GM21825 (cell line): Measurements from ENCODE around the gene E2F4.
A peak's percentile ranks its signal among the peaks of the same experiment; 100 is the strongest.

ENCODE experiments used
- ATAC-seq: cut with Tn5 transposase; IDR thresholded peaks from one replicate; pipeline ENCODE4 v1.9.1; 2021; ENCODE audit warnings: mild to moderate bottlenecking, moderate library complexity; ENCODE audit not compliant: unreplicated experiment

Gene E2F4

DNA sequence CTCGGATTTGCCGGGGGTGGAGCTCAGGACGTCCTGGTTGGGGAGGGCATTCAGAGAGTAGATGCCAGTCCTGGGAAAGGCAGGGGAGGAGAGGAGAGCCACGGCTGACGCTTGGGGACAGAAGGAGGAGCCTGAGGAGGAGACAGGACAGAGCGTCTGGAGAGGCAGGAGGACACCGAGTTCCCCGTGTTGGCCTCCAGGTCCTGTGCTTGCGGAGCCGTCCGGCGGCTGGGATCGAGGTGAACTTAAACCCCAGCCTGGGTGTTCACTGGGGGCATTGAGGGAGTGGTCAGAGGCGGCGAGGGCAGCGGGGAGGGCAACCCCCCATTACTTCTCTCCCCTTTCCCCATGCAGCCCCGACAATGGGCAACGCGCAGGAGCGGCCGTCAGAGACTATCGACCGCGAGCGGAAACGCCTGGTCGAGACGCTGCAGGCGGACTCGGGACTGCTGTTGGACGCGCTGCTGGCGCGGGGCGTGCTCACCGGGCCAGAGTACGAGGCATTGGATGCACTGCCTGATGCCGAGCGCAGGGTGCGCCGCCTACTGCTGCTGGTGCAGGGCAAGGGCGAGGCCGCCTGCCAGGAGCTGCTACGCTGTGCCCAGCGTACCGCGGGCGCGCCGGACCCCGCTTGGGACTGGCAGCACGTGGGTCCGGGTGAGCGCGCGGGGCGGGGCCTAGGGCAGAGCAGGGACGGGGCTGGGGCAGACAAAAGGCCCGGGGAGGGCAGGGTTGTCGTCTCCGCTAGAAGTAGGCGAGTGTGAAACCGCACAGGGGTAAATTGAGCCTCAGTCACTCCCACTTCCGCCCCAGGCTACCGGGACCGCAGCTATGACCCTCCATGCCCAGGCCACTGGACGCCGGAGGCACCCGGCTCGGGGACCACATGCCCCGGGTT is 17.9 kb upstream of the E2F4 start:
- peak; percentile 37 for ATAC-seq

DNA sequence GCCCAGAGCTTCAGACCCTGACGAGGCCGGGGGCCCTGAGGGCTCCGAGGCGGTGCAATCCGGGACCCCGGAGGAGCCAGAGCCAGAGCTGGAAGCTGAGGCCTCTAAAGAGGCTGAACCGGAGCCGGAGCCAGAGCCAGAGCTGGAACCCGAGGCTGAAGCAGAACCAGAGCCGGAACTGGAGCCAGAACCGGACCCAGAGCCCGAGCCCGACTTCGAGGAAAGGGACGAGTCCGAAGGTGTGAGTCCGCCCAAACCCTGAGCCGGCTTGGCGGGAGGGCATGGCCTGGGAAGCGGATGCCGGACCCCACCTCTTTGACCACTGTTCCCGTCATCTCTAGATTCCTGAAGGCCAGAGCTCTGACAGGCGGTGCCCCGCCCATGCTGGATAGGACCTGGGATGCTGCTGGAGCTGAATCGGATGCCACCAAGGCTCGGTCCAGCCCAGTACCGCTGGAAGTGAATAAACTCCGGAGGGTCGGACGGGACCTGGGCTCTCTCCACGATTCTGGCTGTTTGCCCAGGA is 17.2 kb upstream of the E2F4 start:
- ATAC-seq, result no peak

DNA sequence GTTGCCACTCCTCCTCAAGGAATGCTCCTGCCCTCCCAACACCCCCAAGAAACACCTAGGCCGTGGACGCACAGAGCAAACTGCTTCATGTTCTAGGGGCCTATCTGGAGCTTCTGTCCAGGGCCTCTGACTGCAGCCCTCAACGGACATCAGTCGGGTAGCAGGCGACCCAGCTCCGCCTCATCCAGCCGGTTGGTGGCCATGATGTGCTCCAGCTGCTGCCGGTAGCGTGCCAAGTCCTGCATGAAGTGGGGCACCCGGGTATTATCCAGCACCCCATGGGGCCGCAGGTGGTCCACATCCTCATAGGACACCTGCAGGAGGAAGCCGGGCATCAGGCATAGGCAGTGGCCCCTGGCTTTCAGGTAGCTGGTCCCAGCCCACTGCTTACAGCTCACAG is 15.3 kb upstream of the E2F4 start:
- ATAC-seq, result no peak

DNA sequence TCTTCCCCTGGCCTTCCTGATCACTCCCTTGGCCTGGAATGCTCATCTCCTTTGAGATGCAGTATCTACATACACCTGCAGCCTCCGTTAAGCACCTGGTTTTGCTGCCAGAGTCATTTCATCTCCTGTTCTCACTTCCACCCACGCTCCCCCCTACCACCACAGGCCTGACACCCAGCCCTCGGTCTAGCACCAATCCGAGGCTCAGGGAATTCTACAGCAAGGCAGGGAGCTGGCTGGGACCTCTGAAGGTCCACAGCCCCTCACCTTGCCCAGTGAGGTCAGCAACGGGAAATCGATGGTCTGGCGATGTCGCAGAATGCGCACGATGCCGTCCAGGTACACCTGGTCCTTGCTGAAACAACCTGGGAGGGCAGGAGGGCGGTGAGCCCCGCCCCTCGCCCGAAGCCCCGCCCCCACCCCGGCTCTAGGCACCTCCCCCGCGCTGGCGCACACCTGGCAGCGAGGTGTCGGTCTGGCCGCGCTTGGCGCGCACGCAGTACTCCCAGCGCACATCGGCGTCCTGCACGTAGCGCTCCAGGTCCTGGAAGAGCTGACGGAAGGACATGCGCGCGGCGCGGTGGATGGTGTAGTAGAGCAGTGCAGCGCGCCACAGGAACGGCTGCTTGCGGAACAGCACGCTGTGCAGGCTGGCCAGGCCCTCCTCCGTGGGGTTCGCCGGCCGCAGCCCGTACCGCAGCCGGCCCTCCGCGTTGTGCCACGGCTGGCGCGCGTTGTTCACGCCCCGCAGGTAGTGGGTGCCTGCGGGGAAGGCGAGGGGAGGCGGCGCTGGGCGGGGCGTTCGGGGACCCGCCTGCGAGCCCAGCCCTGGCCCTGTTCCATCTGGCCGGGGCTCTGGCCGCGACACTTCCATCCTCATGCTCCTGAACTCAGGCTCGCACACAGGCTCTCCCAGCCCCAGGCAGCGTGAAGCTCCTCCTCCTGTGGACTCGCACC is 13.9 kb upstream of the E2F4 start:
- ATAC-seq, result no peak

DNA sequence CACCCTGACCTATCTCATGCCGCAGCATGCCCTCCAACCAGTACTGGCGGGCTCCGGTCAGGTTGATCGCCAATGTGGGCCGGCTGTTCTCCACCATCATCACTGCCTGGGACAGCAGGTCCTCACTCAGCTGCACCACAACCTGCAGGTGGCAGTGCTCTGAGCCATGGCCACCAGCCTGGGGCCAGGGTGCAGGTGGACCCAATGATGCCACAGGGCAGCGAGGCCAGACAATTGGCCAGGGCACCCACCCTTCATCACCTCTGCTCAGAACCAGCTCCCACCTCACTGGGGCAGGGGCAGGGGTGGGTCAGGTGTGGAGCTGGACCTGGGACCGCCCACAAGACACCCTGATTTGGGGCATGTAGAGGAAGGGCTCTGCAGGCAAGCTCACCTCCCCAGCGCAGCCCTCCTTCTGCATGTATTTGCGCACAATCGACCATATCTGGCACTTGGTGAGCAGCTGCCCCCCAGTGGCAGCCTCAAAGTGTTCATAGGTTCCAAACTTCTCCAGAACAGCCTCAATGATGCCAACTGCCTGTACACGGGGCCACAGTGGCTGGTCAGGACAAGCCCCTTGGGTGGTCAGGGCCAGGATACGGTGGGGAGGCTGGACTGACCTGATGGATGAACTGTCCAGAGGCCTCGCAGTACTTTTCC is 12.4 kb upstream of the E2F4 start:
- no peak for ATAC-seq

DNA sequence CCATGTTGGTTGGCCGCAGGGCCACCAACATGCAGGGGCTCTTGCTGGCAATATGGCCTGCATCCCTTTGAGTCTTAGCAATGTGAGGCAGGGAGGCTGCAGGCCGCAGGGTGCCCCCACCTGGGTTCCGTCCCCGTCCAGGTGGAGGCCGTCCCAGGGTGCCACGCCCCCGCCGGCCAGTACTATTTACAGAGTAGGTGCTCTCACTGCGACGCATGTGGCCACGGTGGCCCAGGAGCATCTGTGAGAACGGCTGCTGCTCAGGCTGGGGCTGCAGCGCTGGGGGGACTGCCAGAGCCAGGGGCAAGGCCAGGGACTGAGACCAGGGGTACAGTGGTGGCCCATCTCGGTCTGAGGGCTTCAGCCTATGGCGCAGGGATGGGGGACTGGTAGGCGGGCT is 11.8 kb upstream of the E2F4 start:
- ATAC-seq, result no peak

DNA sequence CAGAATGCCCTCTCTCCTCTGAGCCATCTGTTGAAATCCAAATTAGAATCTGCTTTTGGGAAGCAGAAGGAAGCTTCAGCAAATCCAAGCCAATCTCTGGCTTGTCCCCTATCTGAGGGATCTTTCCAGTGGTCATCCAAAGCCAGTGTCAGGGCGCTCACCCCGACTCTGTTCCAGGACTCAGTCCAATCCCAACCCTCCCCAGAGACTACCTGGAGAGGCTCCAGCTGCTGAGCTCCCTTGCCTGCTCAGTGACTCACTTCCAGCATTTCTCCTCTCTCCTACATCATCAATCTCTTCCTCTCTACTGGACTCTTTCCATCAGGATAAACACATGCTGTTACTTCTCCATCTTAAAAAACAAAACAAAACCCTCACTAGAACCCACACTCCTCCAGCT is 10.6 kb upstream of the E2F4 start:
- ATAC-seq, result no peak

DNA sequence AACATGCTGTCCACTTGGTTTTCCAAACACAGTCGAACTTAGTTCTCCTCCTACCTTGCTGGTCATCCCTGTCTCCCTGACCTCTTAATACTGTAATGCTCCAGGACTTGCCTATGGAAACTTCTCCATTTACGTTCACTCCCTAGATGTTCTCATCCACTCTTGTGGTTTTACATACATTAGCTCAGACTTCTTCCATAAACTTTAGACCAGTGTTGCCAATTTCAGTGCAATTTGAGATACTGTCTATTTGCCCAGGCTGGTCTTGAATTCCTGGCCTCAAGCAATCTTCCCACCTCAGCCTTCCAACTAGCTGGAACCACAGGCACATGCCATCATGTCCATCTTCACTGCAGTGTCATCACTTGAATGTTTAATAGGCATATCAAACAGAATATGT is 9.7 kb upstream of the E2F4 start:
- no peak for ATAC-seq

DNA sequence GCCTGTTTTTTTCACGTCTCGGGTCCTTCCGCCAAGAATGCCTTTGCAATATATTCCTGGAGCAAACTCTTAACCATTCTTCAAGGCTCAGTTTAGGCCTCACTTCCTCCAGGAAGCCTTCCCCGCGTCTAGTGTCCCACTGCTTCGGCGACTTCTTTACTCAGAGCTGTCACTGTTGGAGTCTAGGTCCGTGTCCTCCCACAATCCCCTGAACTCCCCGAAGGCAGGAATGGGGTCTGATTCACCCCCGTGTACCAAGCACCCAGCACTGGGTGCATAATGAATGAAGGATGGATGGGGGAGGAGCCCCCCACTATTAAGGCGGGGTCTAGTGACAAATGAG is 8.7 kb upstream of the E2F4 start:
- ATAC-seq, result no peak

DNA sequence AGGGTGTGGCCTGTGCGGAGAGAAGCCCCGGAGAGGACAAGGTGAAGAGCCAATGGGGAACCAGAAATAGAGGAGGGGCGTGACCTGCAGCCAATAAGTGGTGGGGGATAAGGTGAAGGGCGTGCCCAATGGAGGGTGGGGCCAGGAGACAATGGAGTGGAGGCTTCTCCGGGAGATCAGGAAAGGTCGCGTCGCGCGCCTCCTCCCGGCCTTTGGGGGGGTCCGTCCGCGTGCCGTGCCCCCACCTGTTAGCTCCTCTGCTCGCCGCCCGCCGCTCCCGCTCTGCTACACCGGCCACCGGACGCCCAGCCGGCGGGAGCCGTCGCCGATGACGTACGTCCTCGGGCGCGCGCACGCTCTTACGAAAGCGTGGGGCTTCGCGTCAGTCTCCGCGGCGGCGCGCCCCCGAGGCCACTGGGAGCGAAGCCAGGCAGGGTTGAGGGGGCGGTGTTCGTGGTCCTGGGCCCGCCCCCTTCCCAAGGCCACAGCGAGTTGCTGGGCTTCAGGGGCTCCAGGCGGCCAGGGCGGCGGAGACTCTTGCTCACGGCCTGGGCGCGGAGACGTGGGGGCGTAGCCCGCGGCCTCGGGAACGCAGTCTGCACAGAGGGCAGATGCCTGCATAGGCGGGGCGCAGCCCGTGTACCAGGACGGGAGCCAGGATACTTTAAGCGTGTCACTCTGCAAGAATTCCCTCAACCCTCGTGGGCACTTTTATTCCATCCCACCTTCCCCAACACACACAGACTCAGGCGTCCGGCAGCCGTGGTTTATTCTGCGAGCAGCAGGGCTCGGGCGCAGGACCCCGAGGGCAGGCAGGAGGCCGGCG is 8.1 kb upstream of the E2F4 start, which contains the start of gene MATCAP1:
MATCAP1 (minus strand) TSS at position 337 of the 826 bp plus-strand sequence. CDS start 3,353 bp downstream, outside the sequence.
- peak; percentile 86 for ATAC-seq

DNA sequence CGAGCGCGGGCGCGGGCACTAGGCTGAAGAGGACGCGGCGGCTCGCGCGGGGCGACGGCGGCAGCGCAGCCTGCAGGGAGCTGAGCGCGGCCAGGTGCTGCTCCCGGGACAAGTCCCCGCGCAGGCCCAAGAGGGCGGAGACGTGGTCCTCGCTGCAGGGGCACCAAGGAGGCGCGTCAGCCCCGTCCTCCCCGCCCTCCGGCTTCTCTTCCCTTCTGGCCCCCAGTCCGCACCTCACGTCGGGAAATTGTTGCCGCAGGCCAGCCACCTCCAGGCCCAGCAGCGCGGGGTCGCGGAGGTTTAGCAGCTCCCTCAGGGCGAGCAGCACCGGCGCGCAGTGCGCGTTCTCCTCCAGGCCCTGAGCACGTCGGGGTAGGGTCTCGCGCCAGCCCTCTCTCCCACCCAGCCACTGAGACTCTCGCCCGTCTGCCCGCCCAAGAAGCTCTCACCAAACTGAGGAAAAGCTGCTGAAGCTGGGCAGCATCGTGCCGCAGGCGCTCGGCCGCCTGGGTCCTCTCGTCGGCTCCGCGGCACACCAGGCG is 7.4 kb upstream of the E2F4 start:
- peak; percentile 7 for ATAC-seq

DNA sequence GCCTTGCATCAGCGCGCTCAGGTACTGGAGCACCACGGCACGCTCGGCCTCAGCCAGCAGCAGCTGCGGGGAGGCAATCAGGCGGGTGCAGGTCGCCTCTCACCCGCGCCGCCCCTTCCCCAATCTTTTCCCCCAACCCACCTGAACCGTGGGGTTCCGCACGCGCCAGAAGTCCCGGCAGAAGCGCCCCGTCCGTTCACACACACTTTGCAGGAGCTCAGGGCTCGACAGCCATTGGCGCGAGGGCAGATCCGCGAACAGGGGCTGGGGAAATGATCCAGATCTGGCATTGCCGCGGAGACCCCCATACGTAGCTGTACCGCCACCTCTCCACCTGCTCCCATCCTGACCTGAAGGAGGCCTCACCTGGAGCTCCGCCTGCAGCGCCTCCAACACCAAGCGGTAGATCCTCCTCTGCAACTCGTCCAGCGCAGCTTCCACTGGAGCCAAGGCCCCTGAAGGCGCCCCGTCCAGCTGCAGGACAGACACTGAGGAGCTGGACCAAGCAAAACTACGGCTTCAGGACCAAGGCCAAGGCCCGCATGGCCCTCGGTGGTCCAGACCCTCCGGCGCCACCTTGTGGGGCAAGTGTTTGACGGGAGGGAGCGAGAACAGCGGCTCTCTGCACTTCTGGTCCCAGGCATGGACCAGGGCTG is 6.8 kb upstream of the E2F4 start:
- ATAC-seq, result no peak

DNA sequence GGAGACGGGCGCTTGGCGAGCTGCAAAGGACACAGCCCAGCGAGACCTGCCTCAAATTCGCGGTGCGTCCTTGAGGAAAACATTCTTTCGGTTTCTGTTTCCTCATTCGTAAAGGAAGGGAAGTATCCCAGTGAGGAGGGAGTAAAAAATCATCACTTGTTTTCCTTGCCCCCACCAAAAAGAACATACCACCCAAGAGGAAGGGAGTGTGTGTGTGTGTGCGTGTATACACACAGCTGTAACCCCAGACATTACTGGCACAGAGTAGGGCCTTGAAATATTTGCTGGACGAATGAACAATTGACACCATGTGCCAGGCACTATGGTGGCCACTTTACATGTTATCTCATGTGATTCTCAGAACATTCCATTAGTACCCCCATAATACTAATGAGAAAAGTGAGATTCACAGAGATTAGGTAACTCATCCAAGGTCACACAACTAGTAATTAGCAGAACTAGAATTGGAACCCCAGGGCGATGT is 6.3 kb upstream of the E2F4 start:
- ATAC-seq, result no peak

DNA sequence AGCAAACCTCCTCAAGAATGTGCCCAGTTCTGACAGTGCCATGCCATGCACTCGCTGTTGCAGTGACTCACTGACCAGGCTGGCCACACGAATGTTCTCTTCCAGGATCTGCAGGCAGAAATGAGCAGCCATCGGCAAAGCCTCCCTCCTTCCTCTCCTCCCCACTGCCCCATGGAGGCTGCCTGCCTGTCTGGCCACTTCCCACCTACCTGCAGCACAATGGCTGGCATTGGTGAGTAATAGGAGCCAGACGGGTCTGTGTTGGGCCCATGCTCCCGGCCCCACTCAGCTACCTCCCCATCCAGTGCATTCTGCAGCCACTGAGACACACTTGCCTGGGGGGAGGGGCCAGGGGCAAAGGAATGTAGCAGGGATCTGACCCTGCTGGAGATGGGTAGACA is 5.4 kb upstream of the E2F4 start:
- ATAC-seq, result no peak

DNA sequence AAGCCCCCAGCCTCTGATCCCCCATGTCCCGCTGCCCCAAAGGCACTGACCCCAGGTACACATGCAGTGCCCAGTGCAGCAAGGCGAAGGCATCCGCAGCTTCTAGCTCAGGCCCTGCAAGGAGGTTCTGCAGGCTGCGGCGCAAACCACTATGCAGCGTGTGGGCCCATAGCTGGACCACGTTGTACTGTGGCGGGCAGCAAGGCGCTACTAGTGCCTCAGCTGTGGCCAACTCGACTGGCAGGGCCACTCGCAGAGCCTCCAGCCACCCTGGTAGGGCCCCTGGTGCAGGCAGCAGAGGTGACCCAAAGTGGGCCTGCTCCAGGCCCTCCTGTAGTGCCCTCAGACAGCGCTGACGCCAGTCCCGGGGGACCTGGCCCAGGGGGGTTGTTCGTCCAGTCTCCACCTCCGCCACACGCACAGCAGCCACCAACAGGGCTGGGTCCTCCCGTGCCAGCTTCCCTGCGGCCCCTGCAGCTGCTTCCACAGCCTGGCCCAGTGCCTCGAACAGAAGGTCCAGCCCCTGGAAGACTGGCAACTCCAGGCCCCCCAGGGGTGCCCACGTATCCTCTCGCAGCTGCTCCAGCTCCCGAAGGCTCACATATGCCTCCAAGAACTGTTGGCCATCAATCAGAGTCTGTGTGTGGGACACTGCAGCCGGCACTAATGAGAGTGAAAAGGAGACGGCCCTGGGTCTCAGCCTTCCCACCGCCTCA is 4.6 kb upstream of the E2F4 start:
- no peak for ATAC-seq

DNA sequence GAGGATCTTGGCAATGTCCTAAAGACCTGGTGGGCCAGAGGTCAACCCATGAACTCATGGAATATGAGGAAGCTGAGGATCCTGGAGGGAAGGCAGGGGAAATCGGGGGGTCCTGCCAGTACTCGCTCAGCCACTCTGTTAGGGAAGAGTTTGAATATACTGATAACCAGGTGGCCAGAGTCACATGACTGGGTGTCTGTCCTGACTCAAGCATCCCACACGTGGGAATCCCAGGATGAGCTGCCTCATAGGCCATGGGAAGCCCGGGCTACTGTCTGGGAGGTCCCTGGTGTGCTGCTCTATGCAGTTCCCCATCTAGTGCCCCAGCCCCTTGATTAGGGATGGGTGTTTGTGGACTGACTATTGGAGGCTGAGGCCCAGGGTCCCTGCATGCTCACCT is 3.6 kb upstream of the E2F4 start:
- no peak for ATAC-seq

DNA sequence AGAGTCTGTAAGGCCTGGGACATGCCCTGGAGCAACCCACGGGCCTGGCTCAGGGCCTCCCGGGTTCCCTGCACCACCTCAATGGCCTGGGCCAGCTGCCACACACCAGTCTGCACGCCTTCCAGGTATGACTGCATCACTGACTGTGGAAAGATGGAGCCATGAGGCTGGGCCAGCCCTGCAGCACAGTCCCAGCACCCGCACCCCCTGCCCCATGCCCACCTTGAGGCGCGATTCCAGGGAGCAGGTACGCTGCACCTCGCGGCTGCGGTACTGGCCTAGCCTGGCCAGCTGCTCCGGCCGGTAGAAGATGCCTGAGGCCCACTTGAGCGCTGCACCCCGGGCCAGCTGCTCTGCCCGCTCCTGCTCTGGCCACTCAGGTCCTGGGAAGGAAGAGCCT is 3.2 kb upstream of the E2F4 start:
- no peak for ATAC-seq

DNA sequence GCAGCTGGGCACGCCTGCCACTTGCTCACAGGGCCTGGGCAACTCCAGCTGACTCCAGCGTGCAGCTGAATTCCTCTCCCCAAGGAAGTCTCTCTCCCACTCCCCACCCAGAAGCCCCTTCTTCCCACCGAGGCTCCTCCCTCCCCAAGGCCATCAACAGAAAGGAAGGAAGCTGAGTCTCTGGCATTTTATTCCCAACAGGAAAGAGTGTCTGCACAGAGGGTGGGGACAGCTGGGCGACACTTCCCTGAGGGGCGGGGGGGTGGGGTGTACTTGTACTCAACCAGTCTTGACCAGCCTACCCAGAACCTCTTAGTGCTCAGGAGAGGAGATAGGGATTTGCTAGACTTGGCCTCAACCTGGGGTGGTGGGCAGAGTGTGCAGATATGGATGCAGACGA is 1.9 kb upstream of the E2F4 start, which contains the start of gene EXOC3L1:
EXOC3L1 (minus strand) TSS at position 96 of the 400 bp plus-strand sequence. CDS start 460 bp downstream, outside the sequence.
- no peak for ATAC-seq
